Erythroblast (primary cell): ENCODE data around the gene UBE2E2.

ENCODE experiments used
- GATA1 ChIP-seq: IDR thresholded peaks from 2 replicates; pipeline ENCODE4 v1.6.1; 2011; ENCODE audit warnings: low read depth, mild to moderate bottlenecking, control low read depth, low read length, moderate library complexity
- POLR2A ChIP-seq: IDR thresholded peaks from 2 replicates; pipeline ENCODE4 v1.6.1; 2011; ENCODE audit warnings: mild to moderate bottlenecking, low read length

GRCh38 chr3:23465569-23465968, 262.4 kb downstream of the UBE2E2 start:
- no peak for TF ChIP-seq POLR2A
- no peak for TF ChIP-seq GATA1
